Naive thymus-derived CD8-positive, alpha-beta T cell (primary cell): ENCODE measurements around the gene RPA1. TPM values are rescaled to one million over a fixed set of nuclear protein-coding genes. Genes with fewer than 3 reads are reported as not detected.
"Not testable (repeated sequence)": the region's sequence is repeated elsewhere in the genome, so short reads cannot be mapped to it uniquely, and the experiment has no call there.

Experiments
- ATAC-seq, 2 donors: fragments of 150-1000 bp; cut with Tn5 transposase in 1 of 2; sonication (Bioruptor Pico), chemical (Tn5 transposase) in 1 of 2; 1 replicate in 1 of 2; 2 replicates in 1 of 2; pipeline ENCODE4 v1.10.0; 2021; ENCODE audit warnings: mild to moderate bottlenecking in 2 of 2, moderate library complexity in 2 of 2
- POLR2A ChIA-PET: fragments of 350-600 bp; sonication (Branson Sonifier 250); formaldehyde crosslinking; loops from one replicate; lab custom pipeline; 2021; ENCODE audit warnings: antibody characterized with exemption; lab: Charles Lee
- DNase-seq, 10 donors: peaks; one replicate each; pipeline versions ENCODE4 v3.0.0 to v3.0.0-alpha.2; 2020 to 2022
- H3K27ac Mint-ChIP-seq, 10 donors: one replicate each; pipeline ENCODE4 v1.8.0; 2020 to 2022; ENCODE audit warnings: mild to moderate bottlenecking in 10 of 10, mixed read lengths in 10 of 10, moderate library complexity in 4 of 10, inconsistent platforms in 1 of 10
- H3K27me3 Mint-ChIP-seq, 5 donors: one replicate each; pipeline ENCODE4 v1.8.0; 2021 to 2022; ENCODE audit warnings: mixed read lengths in 5 of 5
- H3K36me3 Mint-ChIP-seq, 3 donors: one replicate each; pipeline ENCODE4 v1.8.0; 2020 to 2022; ENCODE audit warnings: mixed read lengths in 3 of 3, mild to moderate bottlenecking in 2 of 3, inconsistent platforms in 1 of 3
- H3K4me1 Mint-ChIP-seq, 4 donors: one replicate each; pipeline ENCODE4 v1.8.0; 2021 to 2022; ENCODE audit warnings: mixed read lengths in 4 of 4
- H3K4me3 Mint-ChIP-seq, 10 donors: one replicate each; pipeline ENCODE4 v1.8.0; 2020 to 2022; ENCODE audit warnings: mild to moderate bottlenecking in 10 of 10, mixed read lengths in 10 of 10, moderate library complexity in 6 of 10, inconsistent platforms in 1 of 10
- H3K9me3 Mint-ChIP-seq, 9 donors: one replicate each; pipeline ENCODE4 v1.8.0; 2020 to 2022; ENCODE audit warnings: mixed read lengths in 9 of 9, mild to moderate bottlenecking in 3 of 9, inconsistent platforms in 1 of 9, moderate library complexity in 1 of 9
- polyA plus RNA-seq, 3 donors: library from polyadenylated mRNA; unstranded; fragments of 300-500 nt; fragmentation: Illumina TruSeq; gene quantifications; one replicate each; pipeline ENCODE4 v1.2.3, GENCODE V29; 2021
- total RNA-seq, 8 experiments: library from RNA in 2 of 8; stranded (reverse) in 2 of 8; gene quantifications; one replicate each; pipeline ENCODE4 v1.2.3 and lab custom pipeline; 2021 to 2026

Gene RPA1
- total and polyA plus RNA-seq, 5 experiments from 2014 or later, result 79.4 to 105 (median 89.7) TPM

- POLR2A ChIA-PET, result interaction anchor here (0.7 to 0.9 kb wide), 2 partner anchors 9 to 145 kb away, joined by 3 to 4 read pairs; partner anchors contain the start of gene RTN4RL1
- Mint-ChIP-seq H3K27me3 (no peaks in the 10 kb centered on the region), H3K9me3 (no peaks in the 10 kb centered on the region), H3K27ac (no peak overlapping the region), H3K4me3 (no peak overlapping the region), H3K4me1 (peaks cover 0 to 5% (median 0%) of the 10 kb centered on the region in 4 donors), H3K36me3 (peaks cover 11 to 89% (median 39%) of the 10 kb centered on the region in 3 donors)
- DNase-seq (no peak), ATAC-seq (no peak)
Observed at GRCh38 chr17:1880851-1881630, 51.2 kb downstream of the RPA1 start.

GRCh38 chr17:1882836-1883235 is 53.0 kb downstream of the RPA1 start:
- ATAC-seq (peak in 1 of 2 donors; percentile 46), DNase-seq (peak in 5 of 10 donors; percentile 23 to 70 (median 26))
- Mint-ChIP-seq H3K9me3 (no peaks in the 10 kb centered on the region), H3K4me1 (peaks cover 0 to 5% (median 0%) of the 10 kb centered on the region in 4 donors), H3K36me3 (peaks cover 11 to 88% (median 31%) of the 10 kb centered on the region in 3 donors), H3K27me3 (no peaks in the 10 kb centered on the region), H3K4me3 (no peak overlapping the region), H3K27ac (peak overlapping the region in 3 of 10 donors; percentile 11 to 92 (median 43))
- POLR2A ChIA-PET, result interaction anchor here (1.1 to 1.4 kb wide), 2 partner anchors 11 to 13 kb away, joined by 3 to 4 read pairs; no protein-coding TSS in a partner anchor

DNA sequence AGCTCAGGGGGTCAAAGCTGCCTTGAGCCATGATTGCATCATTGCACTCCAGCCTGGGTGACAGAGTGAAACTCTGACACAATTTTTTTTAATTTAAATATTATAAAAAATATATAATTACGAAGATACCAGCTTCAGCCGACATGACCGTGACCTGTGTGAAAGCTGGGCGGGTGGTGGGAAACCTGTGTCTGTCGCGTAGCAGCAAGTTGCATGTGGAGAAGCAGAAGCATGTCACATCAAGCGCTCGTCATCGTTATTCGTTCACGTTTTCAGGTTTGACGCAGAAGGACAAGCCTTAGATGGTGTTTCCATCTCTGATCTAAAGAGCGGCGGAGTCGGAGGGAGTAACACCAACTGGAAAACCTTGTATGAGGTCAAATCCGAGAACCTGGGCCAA is 53.7 kb downstream of the RPA1 start:
- no peak overlapping the region for H3K27ac Mint-ChIP-seq
- no peaks in the 10 kb centered on the region for H3K9me3 Mint-ChIP-seq
- H3K27me3 Mint-ChIP-seq, result no peaks in the 10 kb centered on the region
- H3K36me3 Mint-ChIP-seq, result peaks cover 11 to 88% (median 34%) of the 10 kb centered on the region in 3 donors
- POLR2A ChIA-PET, result interaction anchor here (1.1 kb wide), 1 partner anchor 14 kb away, joined by 3 read pairs; no protein-coding TSS in a partner anchor
- ATAC-seq (no peak), DNase-seq (no peak)
- H3K4me3 Mint-ChIP-seq, result no peak overlapping the region
- H3K4me1 Mint-ChIP-seq, result peaks cover 0 to under 1% (median 0%) of the 10 kb centered on the region in 4 donors

- Mint-ChIP-seq H3K36me3 (peaks cover 11 to 92% (median 43%) of the 10 kb centered on the region in 3 donors), H3K4me1 (peaks cover 0 to 9% (median 5%) of the 10 kb centered on the region in 4 donors), H3K27ac (peak overlapping the region in 2 of 10 donors; percentile 12 to 25), H3K9me3 (no peaks in the 10 kb centered on the region), H3K27me3 (no peaks in the 10 kb centered on the region), H3K4me3 (no peak overlapping the region)
- no peak for ATAC-seq
- DNase-seq, result no peak
- POLR2A ChIA-PET, result interaction anchor here (0.5 to 1.0 kb wide), 2 partner anchors 46 to 365 kb away, joined by 3 to 4 read pairs; no protein-coding TSS in a partner anchor
Observed at GRCh38 chr17:1888741-1889140, 58.9 kb downstream of the RPA1 start.

DNA sequence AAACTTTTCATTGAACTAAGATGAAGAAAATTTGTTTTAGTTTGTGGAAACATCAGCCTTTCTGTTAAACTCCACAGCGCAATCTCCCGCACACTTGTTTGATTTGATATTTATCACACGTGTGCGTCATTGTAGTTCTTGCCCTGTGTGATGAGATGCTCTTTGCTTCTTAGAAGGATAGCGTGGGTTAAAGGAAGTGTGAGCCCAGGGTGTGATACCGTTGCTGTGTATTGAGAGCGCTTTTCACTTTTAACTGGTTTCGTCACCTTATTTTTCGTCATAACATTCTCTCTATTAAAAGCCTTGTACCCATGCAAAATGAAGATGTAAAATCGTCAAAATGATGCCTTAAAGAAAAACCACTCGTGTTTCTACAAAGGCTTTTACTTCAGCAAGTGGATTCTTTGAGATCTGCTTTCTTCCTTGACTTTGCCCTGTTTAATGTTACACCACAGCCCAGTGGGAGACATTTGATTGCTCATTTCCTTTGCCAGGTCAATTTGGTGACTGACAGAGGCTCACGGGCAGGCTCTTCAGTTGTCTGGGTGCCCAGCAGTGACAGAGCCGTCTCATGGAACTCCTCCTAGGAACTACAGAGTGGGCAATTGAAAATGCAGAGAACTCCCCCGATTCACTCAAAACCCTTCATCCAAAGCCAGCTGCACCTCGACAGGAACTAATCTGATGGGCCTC is 61.1 kb downstream of the RPA1 start:
- H3K9me3 Mint-ChIP-seq, result no peaks in the 10 kb centered on the region
- peak in 2 of 10 donors; percentile 19 to 32 for DNase-seq
- no peaks in the 10 kb centered on the region for H3K27me3 Mint-ChIP-seq
- H3K27ac Mint-ChIP-seq, result peak overlapping the region in 9 of 10 donors; percentile 44 to 90 (median 81)
- peak overlapping the region in 3 of 10 donors; percentile 43 to 62 (median 58) for H3K4me3 Mint-ChIP-seq
- POLR2A ChIA-PET, result no interaction called here
- ATAC-seq, result peak; percentile 58 to 97
- H3K36me3 Mint-ChIP-seq, result peaks cover 6 to 90% (median 40%) of the 10 kb centered on the region in 3 donors
- H3K4me1 Mint-ChIP-seq, result peaks cover 0 to 9% (median 5%) of the 10 kb centered on the region in 4 donors

DNA sequence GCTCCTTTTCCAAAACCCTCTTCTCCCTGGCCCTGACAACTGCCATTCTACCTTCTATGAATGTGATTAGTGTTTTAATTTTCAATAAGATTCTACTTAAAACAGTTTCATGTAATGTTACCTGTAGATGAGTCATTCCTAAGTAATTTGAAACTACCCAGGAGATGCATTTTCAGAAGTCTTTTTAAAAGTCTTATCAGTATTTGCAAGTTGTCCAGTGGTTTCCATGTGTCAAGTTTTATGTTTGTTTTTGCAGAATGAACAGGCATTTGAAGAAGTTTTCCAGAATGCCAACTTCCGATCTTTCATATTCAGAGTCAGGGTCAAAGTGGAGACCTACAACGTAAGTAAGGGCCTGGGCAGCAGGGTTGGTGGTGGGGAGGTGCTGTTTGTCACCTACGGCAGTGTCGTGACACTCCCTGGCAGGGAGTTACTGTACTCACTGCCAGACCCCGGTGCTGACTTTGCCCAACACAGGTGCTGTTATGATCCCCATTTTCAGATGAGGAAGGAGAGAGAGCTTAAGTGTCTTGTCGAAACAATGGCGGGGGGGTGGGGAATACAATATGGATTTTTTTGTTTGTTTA is 65.0 kb downstream of the RPA1 start:
- H3K4me3 Mint-ChIP-seq, result no peak overlapping the region

GRCh38 chr17:1895479-1895878 is 65.7 kb downstream of the RPA1 start:
- H3K4me1 Mint-ChIP-seq, DNase-seq, H3K27me3 Mint-ChIP-seq, H3K9me3 Mint-ChIP-seq, H3K27ac Mint-ChIP-seq, ATAC-seq, H3K4me3 Mint-ChIP-seq: not testable (repeated sequence)
- H3K36me3 Mint-ChIP-seq, result peaks cover 10 to 86% (median 47%) of the 10 kb centered on the region in 3 donors
- POLR2A ChIA-PET, result interaction anchor here (0.8 kb wide), 1 partner anchor 21 kb away, joined by 8 read pairs; no protein-coding TSS in a partner anchor

More for the DNA sequence above, 65.0 kb downstream of the RPA1 start:
- H3K4me1 Mint-ChIP-seq, result peaks cover 0 to 9% (median 5%) of the 10 kb centered on the region in 4 donors
- ATAC-seq, result no peak
- POLR2A ChIA-PET, result interaction anchor here (0.7 to 0.8 kb wide), 3 partner anchors 21 to 58 kb away, joined by 4 to 8 read pairs (median 6); no protein-coding TSS in a partner anchor
- H3K9me3 Mint-ChIP-seq, result no peaks in the 10 kb centered on the region
- no peak for DNase-seq
- no peaks in the 10 kb centered on the region for H3K27me3 Mint-ChIP-seq
- peaks cover 10 to 89% (median 49%) of the 10 kb centered on the region in 3 donors for H3K36me3 Mint-ChIP-seq
- peak overlapping the region in 1 of 10 donors; percentile 16 for H3K27ac Mint-ChIP-seq

DNA sequence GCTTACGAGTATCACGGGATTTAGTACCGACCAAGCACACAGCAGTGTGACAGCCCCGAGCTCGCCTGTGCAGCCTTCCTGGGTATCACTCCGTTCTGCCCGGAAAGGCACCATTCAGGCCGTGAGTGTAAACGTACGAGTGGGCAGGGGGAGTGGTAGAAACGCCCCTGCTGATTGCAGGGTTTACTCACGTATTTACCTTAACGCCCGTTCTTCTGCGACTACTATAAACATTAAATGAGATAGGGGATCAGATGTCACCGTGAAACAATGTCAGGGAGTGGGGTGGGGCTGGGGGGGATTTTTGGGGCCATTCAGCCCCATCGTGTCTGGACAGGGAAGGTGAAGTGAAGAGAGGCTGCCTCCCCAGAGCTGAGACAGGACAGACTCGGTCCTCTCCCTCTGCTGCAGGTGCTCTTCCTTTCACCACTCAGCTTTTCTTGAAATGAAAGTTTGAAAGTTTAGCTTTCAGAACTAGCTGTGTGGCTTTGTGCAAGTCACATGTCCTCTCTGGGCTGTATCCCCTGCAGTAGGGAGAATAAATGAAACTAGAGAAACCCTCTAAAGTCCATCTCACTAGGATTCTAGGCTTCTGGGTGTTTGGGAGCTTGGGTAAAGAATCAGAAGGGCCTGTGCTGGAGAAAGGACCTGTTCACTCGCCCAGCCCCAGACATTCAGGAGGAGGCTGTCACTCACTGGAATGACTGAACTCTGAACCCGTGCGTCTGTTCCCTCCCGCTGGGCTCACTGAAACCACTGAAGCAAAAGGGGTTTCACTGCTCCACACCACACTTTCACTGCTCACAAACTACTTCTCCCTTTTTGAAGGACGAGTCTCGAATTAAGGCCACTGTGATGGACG is 66.7 kb downstream of the RPA1 start:
- Mint-ChIP-seq H3K9me3 (no peaks in the 10 kb centered on the region), H3K27me3 (no peaks in the 10 kb centered on the region), H3K4me1 (peaks cover 0 to 3% (median under 1%) of the 10 kb centered on the region in 4 donors), H3K36me3 (peaks cover 10 to 77% (median 41%) of the 10 kb centered on the region in 3 donors), H3K4me3 (no peak overlapping the region), H3K27ac (peak overlapping the region in 1 of 10 donors; percentile 43)
- ATAC-seq (no peak), DNase-seq (no peak)
- POLR2A ChIA-PET, result no interaction called here

DNA sequence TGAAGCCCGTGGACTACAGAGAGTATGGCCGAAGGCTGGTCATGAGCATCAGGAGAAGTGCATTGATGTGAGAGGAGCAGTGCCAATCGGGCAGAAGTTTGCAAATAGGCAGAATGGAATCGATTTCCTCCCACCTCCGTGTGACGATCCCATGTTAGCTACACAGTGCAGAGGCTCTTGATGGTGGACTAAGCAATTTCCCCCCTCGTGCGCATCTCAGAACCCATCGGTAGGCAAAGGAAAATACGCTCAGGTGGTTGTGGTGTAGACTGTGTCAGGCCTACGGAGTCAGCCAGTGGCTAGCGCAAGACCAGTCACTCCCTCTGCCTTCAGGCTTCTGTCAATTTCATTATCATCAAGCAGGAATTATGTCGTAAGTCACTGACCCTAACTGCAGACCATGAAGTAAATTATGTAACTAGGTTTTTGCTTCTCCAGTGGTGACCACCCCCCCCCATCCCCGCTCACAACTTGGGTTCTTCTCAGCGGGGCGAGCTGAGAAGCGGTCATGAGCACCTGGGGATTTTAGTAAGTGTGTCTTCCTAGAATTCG is 67.4 kb downstream of the RPA1 start:
- no peak for ATAC-seq
- H3K4me3 Mint-ChIP-seq, result peak overlapping the region in 1 of 10 donors; percentile 15
- no peaks in the 10 kb centered on the region for H3K9me3 Mint-ChIP-seq
- POLR2A ChIA-PET, result no interaction called here
- peaks cover 10 to 70% (median 40%) of the 10 kb centered on the region in 3 donors for H3K36me3 Mint-ChIP-seq
- no peaks in the 10 kb centered on the region for H3K27me3 Mint-ChIP-seq
- peak overlapping the region in 2 of 10 donors; percentile 38 to 43 for H3K27ac Mint-ChIP-seq
- peaks cover 0 to under 1% (median under 1%) of the 10 kb centered on the region in 4 donors for H3K4me1 Mint-ChIP-seq
- DNase-seq, result no peak

DNA sequence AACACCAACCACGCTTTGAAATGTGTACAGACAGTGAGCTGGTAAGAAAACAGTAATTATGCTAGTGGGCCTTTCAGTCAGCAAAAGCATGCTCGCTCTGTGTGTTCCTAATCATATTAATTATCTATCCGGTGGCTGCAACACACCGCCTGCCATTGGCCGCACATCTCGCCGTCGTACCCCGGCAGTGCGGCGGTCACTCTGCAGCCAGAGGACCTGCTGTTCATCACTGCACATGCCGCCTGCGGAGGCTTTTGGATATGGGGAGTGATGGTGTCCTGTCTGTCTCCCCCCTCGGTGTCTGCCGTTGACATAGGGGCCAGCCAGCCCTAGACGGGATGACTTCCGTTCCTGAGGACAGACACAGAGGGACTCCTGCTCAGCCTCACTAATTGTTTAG is 68.5 kb downstream of the RPA1 start:
- H3K4me1 Mint-ChIP-seq, result no peaks in the 10 kb centered on the region
- no peaks in the 10 kb centered on the region for H3K27me3 Mint-ChIP-seq
- peaks cover 10 to 59% (median 36%) of the 10 kb centered on the region in 3 donors for H3K36me3 Mint-ChIP-seq
- H3K9me3 Mint-ChIP-seq, result no peaks in the 10 kb centered on the region
- POLR2A ChIA-PET, result no interaction called here
- no peak for DNase-seq
- peak overlapping the region in 1 of 10 donors; percentile 43 for H3K27ac Mint-ChIP-seq
- H3K4me3 Mint-ChIP-seq, result no peak overlapping the region
- no peak for ATAC-seq

- no peaks in the 10 kb centered on the region for H3K4me1 Mint-ChIP-seq
- DNase-seq (no peak), ATAC-seq (no peak)
- no peak overlapping the region for H3K4me3 Mint-ChIP-seq
- H3K36me3 Mint-ChIP-seq, result peaks cover 10 to 55% (median 34%) of the 10 kb centered on the region in 3 donors
- POLR2A ChIA-PET, result no interaction called here
- H3K9me3 Mint-ChIP-seq, result no peaks in the 10 kb centered on the region
- H3K27ac Mint-ChIP-seq, result no peak overlapping the region
- no peaks in the 10 kb centered on the region for H3K27me3 Mint-ChIP-seq
Observed at GRCh38 chr17:1898872-1899271, 69.1 kb downstream of the RPA1 start.
